IMR-90 (cell line): ENCODE measurements around the gene PRPF4. TPM values are rescaled to one million over a fixed set of nuclear protein-coding genes. Genes with fewer than 3 reads are reported as not detected.

Source experiments
- ATAC-seq: fragments of 200-7000 bp; cut with Tn5 transposase; 2 replicates; pipeline ENCODE4 v1.9.1; 2020; ENCODE audit warnings: low read depth, mild to moderate bottlenecking, moderate library complexity
- BruUV-seq: library from RNA; stranded (reverse); fragments of 400-500 nt; replicated peaks from 2 replicates; lab custom pipeline; 2021; lab: Mats Ljungman, UMichigan
- CTCF ChIA-PET: fragments of 300-600 bp; formaldehyde crosslinking; extraction: SDS; loops from one replicate; lab custom pipeline; 2021; ENCODE audit warnings: antibody characterized with exemption; lab: Yijun Ruan, JAX
- POLR2A ChIA-PET: fragments of 300-600 bp; sonication (Branson Sonifier 250); formaldehyde crosslinking; loops from one replicate; lab custom pipeline; 2022; ENCODE audit warnings: antibody characterized with exemption; ENCODE audit not compliant: unreplicated experiment; lab: Charles Lee
- DNase-seq: peaks from one replicate; pipeline ENCODE4 v3.0.0; 2013
- H2AFZ ChIP-seq: replicated peaks from 2 replicates; pipeline ENCODE3; 2013; ENCODE audit warnings: low read length, mild to moderate bottlenecking; ENCODE audit not compliant: poor library complexity
- H2AK5ac ChIP-seq: 2 replicates; pipeline ENCODE4 v1.6.1; 2013; ENCODE audit warnings: low read depth, low read length, inconsistent platforms
- H2AK9ac ChIP-seq: replicated peaks from 2 replicates; pipeline ENCODE3; 2013; ENCODE audit warnings: mild to moderate bottlenecking, low read depth, low read length, moderate library complexity; ENCODE audit not compliant: poor library complexity
- H2BK120ac ChIP-seq: 2 replicates; pipeline ENCODE4 v1.6.1; 2013; ENCODE audit warnings: low read depth, low read length, inconsistent platforms
- H2BK15ac ChIP-seq: 3 replicates; pipeline ENCODE4 v1.6.1; 2013; ENCODE audit warnings: low read depth, low read length, inconsistent platforms
- H2BK20ac ChIP-seq: 2 replicates; pipeline ENCODE4 v1.6.1; 2013; ENCODE audit warnings: low read depth, mild to moderate bottlenecking, inconsistent platforms, low read length, moderate library complexity
- H2BK5ac ChIP-seq: 2 replicates; pipeline ENCODE4 v1.6.1; 2013; ENCODE audit warnings: mild to moderate bottlenecking, low read depth, low read length, inconsistent platforms; ENCODE audit not compliant: poor library complexity, severe bottlenecking
- H3K14ac ChIP-seq: replicated peaks from 2 replicates; pipeline ENCODE4 v1.6.1; 2013; ENCODE audit warnings: low read depth, low read length, inconsistent platforms
- H3K18ac ChIP-seq: 2 replicates; pipeline ENCODE4 v1.6.1; 2013; ENCODE audit warnings: low read depth, low read length, control low read depth
- H3K23ac ChIP-seq: 2 replicates; pipeline ENCODE4 v1.6.1; 2013; ENCODE audit warnings: low read depth, low read length, inconsistent platforms
- H3K27ac ChIP-seq: 2 replicates; pipeline ENCODE4 v1.5.1; 2013; ENCODE audit warnings: mild to moderate bottlenecking, control low read depth, low read length; ENCODE audit not compliant: insufficient read depth
- H3K27me3 ChIP-seq: 2 replicates; pipeline ENCODE4 v1.6.1; 2013; ENCODE audit warnings: low read length; ENCODE audit not compliant: control insufficient read depth, insufficient read depth
- H3K36me3 ChIP-seq: 2 replicates; pipeline ENCODE4 v1.6.1; 2013; ENCODE audit warnings: low read length, mixed read lengths; ENCODE audit not compliant: control insufficient read depth, insufficient read depth
- H3K4ac ChIP-seq: 2 replicates; pipeline ENCODE4 v1.6.1; 2013; ENCODE audit warnings: low read depth, low read length, inconsistent platforms
- H3K4me1 ChIP-seq: 2 replicates; pipeline ENCODE4 v1.6.1; 2013; ENCODE audit warnings: low read length, mixed read lengths; ENCODE audit not compliant: control insufficient read depth, insufficient read depth
- H3K4me2 ChIP-seq: 2 replicates; pipeline ENCODE4 v1.6.1; 2013; ENCODE audit warnings: low read depth, mild to moderate bottlenecking, control low read depth, low read length, moderate library complexity
- H3K4me3 ChIP-seq: 2 replicates; pipeline ENCODE4 v1.5.1; 2013; ENCODE audit warnings: low read depth, mild to moderate bottlenecking, control low read depth, low read length, moderate library complexity; ENCODE audit not compliant: insufficient read depth
- H3K56ac ChIP-seq: 2 replicates; pipeline ENCODE4 v1.6.1; 2013; ENCODE audit warnings: low read length, inconsistent platforms; ENCODE audit not compliant: insufficient read depth; ENCODE audit errors: extremely low read depth
- H3K79me1 ChIP-seq, 2 experiments: 2 replicates each; pipeline ENCODE4 v1.6.1; 2013; ENCODE audit warnings: low read length in 2 of 2, inconsistent platforms in 1 of 2, low read depth in 1 of 2
- H3K9ac ChIP-seq: 2 replicates; pipeline ENCODE4 v1.6.1; 2013; ENCODE audit warnings: low read depth, low read length, control low read depth
- H3K9me1 ChIP-seq: 2 replicates; pipeline ENCODE4 v1.6.1; 2013; ENCODE audit warnings: low read length, inconsistent platforms; ENCODE audit not compliant: insufficient read depth
- H3K9me3 ChIP-seq: 2 replicates; pipeline ENCODE4 v1.6.1; 2013; ENCODE audit warnings: low read length; ENCODE audit not compliant: control insufficient read depth, insufficient read depth
- H4K20me1 ChIP-seq: 2 replicates; pipeline ENCODE4 v1.6.1; 2013; ENCODE audit warnings: low read length, inconsistent platforms; ENCODE audit not compliant: insufficient read depth
- H4K5ac ChIP-seq: 2 replicates; pipeline ENCODE4 v1.6.1; 2013; ENCODE audit warnings: mild to moderate bottlenecking, low read depth, low read length, control low read depth
- H4K8ac ChIP-seq, 2 experiments: 2 replicates each; pipeline ENCODE4 v1.6.1; 2013; ENCODE audit warnings: low read depth in 2 of 2, low read length in 2 of 2, control low read depth in 1 of 2, inconsistent platforms in 1 of 2
- H4K91ac ChIP-seq: 2 replicates; pipeline ENCODE4 v1.6.1; 2013; ENCODE audit warnings: low read depth, low read length, inconsistent platforms; ENCODE audit not compliant: insufficient read depth
- BHLHE40 ChIP-seq: fragments of 150-350 bp; IDR thresholded peaks from 2 replicates; pipeline ENCODE4 v1.6.1; 2016; ENCODE audit warnings: mild to moderate bottlenecking, low read depth, low read length
- CEBPB ChIP-seq: IDR thresholded peaks from 2 replicates; pipeline ENCODE4 v1.6.1; 2012; ENCODE audit warnings: low read depth, low read length, improper control_type of control experiment
- CHD1 ChIP-seq: IDR thresholded peaks from 2 replicates; pipeline ENCODE4 v1.6.1; 2012; ENCODE audit warnings: low read depth, low read length, improper control_type of control experiment
- FOS ChIP-seq: fragments of 150-350 bp; IDR thresholded peaks from 2 replicates; pipeline ENCODE4 v1.6.1; 2016; ENCODE audit warnings: low read depth, low read length
- MAZ ChIP-seq: IDR thresholded peaks from 2 replicates; pipeline ENCODE4 v1.6.1; 2012; ENCODE audit warnings: low read depth, mild to moderate bottlenecking, low read length, improper control_type of control experiment, moderate library complexity, borderline replicate concordance
- MXI1 ChIP-seq: IDR thresholded peaks from 2 replicates; pipeline ENCODE4 v1.6.1; 2012; ENCODE audit warnings: low read depth, mild to moderate bottlenecking, low read length, moderate library complexity, borderline replicate concordance
- NFE2L2 ChIP-seq: fragments of 150-350 bp; IDR thresholded peaks from 2 replicates; pipeline ENCODE4 v1.6.1; 2016; ENCODE audit warnings: low read depth, mild to moderate bottlenecking, low read length
- SMC3 ChIP-seq: fragments of 150-350 bp; IDR thresholded peaks from 2 replicates; pipeline ENCODE4 v1.6.1; 2016; ENCODE audit warnings: low read depth, mild to moderate bottlenecking, antibody characterized with exemption, low read length, moderate library complexity
- WGBS, 2 experiments: methylation state at CpG; one replicate each; pipeline versions ENCODE4 v1.1.5 to v1.1.7; 2013; ENCODE audit warnings: missing lambda C conversion rate in 2 of 2; ENCODE audit not compliant: insufficient read length in 1 of 2; ENCODE audit errors: extremely low coverage in 2 of 2; 5-methylcytosine and 5-hydroxymethylcytosine counted together
- dilution Hi-C: fragments of 300-500 bp; cut with HindIII; formaldehyde crosslinking; loops from one replicate; pipeline ENCODE4 v1.14.3; 2018; ENCODE audit warnings: low sequenced_read_pairs; ENCODE audit not compliant: unreplicated experiment
- in situ Hi-C: fragments of 300-500 bp; cut with MboI; formaldehyde crosslinking; loops from 3 replicates; pipeline ENCODE4 v1.14.3; 2019; ENCODE audit warnings: low sequenced_read_pairs, inconsistent platforms, mixed read lengths
- intact Hi-C: fragments of 100-400 bp; cut with micrococcal nuclease; formaldehyde crosslinking; loops from 2 replicates; pipeline ENCODE4 v1.10.0; 2022
- polyA plus RNA-seq, 3 experiments: library from polyadenylated mRNA; depleted of rRNA; stranded (reverse); fragments of >200 nt; gene quantifications; 2 replicates each; pipeline ENCODE4 v1.2.3, GENCODE V29; 2012; ENCODE audit warnings: low replicate concordance in 1 of 3
- total RNA-seq: library from RNA; depleted of rRNA; stranded (reverse); fragments of >200 nt; gene quantifications from 2 replicates; pipeline ENCODE4 v1.2.3, GENCODE V29; 2012
- TF ChIP-seq, protein P1 (sequence below): fragments of 150-350 bp; IDR thresholded peaks from 2 replicates; pipeline ENCODE4 v1.6.1; 2017; ENCODE audit warnings: mild to moderate bottlenecking, antibody characterized with exemption, low read length, low read depth

The PRPF4 gene
- total and polyA plus RNA-seq, 2 of the 4 experiments (the other 2 are of a cell fraction), result 21.4 to 38.0 TPM

DNA sequence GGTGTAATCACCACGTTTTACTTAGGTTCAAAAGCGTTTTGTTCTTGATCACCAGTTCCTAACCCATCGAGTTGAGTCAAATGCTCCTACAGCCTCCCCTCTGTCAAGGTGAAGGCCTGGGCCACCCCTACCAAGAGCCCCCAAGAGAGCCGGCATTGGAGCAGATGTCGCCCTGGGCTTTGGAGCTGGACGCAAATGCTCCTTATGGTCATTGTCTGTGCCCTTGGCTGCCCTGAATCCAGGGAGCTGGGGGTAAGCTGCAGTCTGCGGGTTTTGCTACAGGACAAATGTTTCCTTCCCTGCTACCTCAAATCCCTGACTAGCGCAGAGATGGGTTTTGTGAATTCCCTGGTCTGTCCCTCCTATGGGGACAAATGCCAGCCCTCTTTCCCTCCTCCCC lies 22.9 kb downstream of the PRPF4 start:
- ATAC-seq, result no peak
- no peak overlapping the region for H2AK9ac ChIP-seq
- no peak overlapping the region for H2BK15ac ChIP-seq
- in situ Hi-C loops, result no loop called here
- no peak overlapping the region for H2AFZ ChIP-seq
- no peak overlapping the region for H3K9ac ChIP-seq
- peaks cover 30% of the 10 kb centered on the region for H3K27me3 ChIP-seq
- H3K9me1 ChIP-seq, result peaks cover 2% of the 10 kb centered on the region
- H3K36me3 ChIP-seq, result peaks cover 1% of the 10 kb centered on the region; the same call in 1 of the 2 replicates
- CTCF ChIA-PET, result no interaction called here
- no peak overlapping the region for H2AK5ac ChIP-seq
- H3K4me2 ChIP-seq, result no peak overlapping the region
- no peaks in the 10 kb centered on the region; a peak in 1 of 4 replicates for H3K79me1 ChIP-seq
- H3K4ac ChIP-seq, result no peak overlapping the region
- H2BK120ac ChIP-seq, result no peak overlapping the region
- no peak overlapping the region for H3K27ac ChIP-seq
- H3K4me3 ChIP-seq, result no peak overlapping the region
- no peak overlapping the region for H4K5ac ChIP-seq
- no TSS peak for BruUV-seq
- intact Hi-C loops, result no loop called here
- POLR2A ChIA-PET, result no interaction called here
- no peak overlapping the region for H3K23ac ChIP-seq
- dilution Hi-C loops, result no loop called here
- no peak overlapping the region for H3K56ac ChIP-seq
- no peak overlapping the region for H4K8ac ChIP-seq
- no peak for DNase-seq
- no peak overlapping the region for H2BK20ac ChIP-seq
- no peak overlapping the region for H4K91ac ChIP-seq
- H2BK5ac ChIP-seq, result no peak overlapping the region
- H3K14ac ChIP-seq, result no peak overlapping the region
- TF ChIP-seq CHD1 (no peak), MXI1 (no peak), SMC3 (no peak), MAZ (no peak), NFE2L2 (no peak), BHLHE40 (no peak), CEBPB (no peak), FOS (no peak)
- TF ChIP-seq, protein P1, sequence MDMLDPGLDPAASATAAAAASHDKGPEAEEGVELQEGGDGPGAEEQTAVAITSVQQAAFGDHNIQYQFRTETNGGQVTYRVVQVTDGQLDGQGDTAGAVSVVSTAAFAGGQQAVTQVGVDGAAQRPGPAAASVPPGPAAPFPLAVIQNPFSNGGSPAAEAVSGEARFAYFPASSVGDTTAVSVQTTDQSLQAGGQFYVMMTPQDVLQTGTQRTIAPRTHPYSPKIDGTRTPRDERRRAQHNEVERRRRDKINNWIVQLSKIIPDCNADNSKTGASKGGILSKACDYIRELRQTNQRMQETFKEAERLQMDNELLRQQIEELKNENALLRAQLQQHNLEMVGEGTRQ, result no peak
- H3K4me1 ChIP-seq, result peaks cover 3% of the 10 kb centered on the region; the same call in 1 of the 2 replicates
- H3K9me3 ChIP-seq, result no peaks in the 10 kb centered on the region
- peaks cover 3% of the 10 kb centered on the region; the same call in 1 of the 2 replicates for H4K20me1 ChIP-seq
- WGBS, 2 experiments, result 100% methylated on average over 1 of the region's 8 CpGs; no CpG with 5 or more reads in 1 of the 2 experiments
- H3K18ac ChIP-seq, result no peak overlapping the region
